Keratinocyte (primary cell): Measurements from ENCODE around the gene EEF1AKMT1.

ENCODE experiments used
- EZH2 ChIP-seq: IDR thresholded peaks from one replicate; pipeline ENCODE4 v1.6.1; 2012; ENCODE audit warnings: inconsistent platforms, mild to moderate bottlenecking, low read length, moderate library complexity
- TF ChIP-seq, protein P1 (sequence below), 3 experiments: IDR thresholded peaks in 1 of 3; conservative IDR thresholded peaks in 1 of 3; optimal IDR thresholded peaks in 1 of 3; 2 replicates in 2 of 3; 3 replicates in 1 of 3; pipeline versions ENCODE3 to v1.5.1; 2011; ENCODE audit warnings: low read length in 3 of 3, mild to moderate bottlenecking in 3 of 3, moderate library complexity in 2 of 3, control low read depth in 1 of 3, inconsistent platforms in 1 of 3; ENCODE audit not compliant: insufficient read depth in 2 of 3; ENCODE audit errors: extremely low read depth in 1 of 3

DNA sequence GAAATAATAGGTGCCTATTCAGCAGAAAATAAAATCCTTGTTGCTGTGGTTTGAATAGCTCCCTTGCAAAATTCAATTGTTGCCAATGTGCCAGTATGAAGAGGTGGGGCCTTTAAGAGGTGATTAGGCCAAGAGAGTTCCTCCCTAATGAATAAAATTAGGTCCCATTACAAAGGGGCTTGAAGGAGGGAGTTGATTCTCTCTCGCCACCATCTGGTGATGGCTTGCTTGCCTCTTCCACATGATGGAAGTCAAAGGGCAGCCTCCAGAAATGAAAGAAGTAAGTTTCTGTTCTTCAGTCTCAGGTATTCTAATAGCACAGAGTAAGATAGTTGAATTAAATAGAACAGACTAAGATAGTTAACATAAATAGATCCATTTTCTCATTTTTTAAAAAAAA is 3.0 kb upstream of the EEF1AKMT1 start:
- TF ChIP-seq EZH2, result no peak
- TF ChIP-seq, protein P1, sequence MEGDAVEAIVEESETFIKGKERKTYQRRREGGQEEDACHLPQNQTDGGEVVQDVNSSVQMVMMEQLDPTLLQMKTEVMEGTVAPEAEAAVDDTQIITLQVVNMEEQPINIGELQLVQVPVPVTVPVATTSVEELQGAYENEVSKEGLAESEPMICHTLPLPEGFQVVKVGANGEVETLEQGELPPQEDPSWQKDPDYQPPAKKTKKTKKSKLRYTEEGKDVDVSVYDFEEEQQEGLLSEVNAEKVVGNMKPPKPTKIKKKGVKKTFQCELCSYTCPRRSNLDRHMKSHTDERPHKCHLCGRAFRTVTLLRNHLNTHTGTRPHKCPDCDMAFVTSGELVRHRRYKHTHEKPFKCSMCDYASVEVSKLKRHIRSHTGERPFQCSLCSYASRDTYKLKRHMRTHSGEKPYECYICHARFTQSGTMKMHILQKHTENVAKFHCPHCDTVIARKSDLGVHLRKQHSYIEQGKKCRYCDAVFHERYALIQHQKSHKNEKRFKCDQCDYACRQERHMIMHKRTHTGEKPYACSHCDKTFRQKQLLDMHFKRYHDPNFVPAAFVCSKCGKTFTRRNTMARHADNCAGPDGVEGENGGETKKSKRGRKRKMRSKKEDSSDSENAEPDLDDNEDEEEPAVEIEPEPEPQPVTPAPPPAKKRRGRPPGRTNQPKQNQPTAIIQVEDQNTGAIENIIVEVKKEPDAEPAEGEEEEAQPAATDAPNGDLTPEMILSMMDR (optimal IDR thresholded peaks at IDR 0.05 in 1 of 3, IDR thresholded peaks at IDR 0.05 in 1 of 3, conservative IDR thresholded peaks at IDR 0.05 in 1 of 3; ENCODE audit: extremely low read depth in 1 of 3, insufficient read depth in 2 of 3, low read length in 3 of 3), result no peak
